Activated T-helper 1 cell treated with anti-CD3 and anti-CD28 coated beads, Interleukin-12 subunit alpha, Interleukin-12 subunit beta, Interleukin-2, Interleukin-4 antibody, amounts not matched to agents 30 ng/mL and 10 ng/mL and 1 ng/mL, durations not matched to agents 14 hours and 24 hours and 36 hours (primary cell): ENCODE data around the gene RWDD4. TPM values are rescaled to one million over a fixed set of nuclear protein-coding genes. Genes with fewer than 3 reads are reported as not detected.
A peak's percentile ranks its signal among the peaks of the same experiment; 100 is the strongest.

Source experiments
- DNase-seq: peaks from one replicate; pipeline ENCODE4 v3.0.0; 2021; ENCODE audit warnings: low spot score
- H3K27ac Mint-ChIP-seq: one replicate; pipeline ENCODE4 v1.8.0; 2021; ENCODE audit warnings: mild to moderate bottlenecking, mixed read lengths
- H3K27me3 Mint-ChIP-seq: one replicate; pipeline ENCODE4 v1.8.0; 2022; ENCODE audit warnings: mild to moderate bottlenecking, moderate library complexity, mixed read lengths; ENCODE audit not compliant: insufficient read depth
- H3K36me3 Mint-ChIP-seq: one replicate; pipeline ENCODE4 v1.8.0; 2021; ENCODE audit warnings: low read depth, mixed read lengths
- H3K4me1 Mint-ChIP-seq: one replicate; pipeline ENCODE4 v1.8.0; 2021; ENCODE audit warnings: low read depth, mixed read lengths
- H3K4me3 Mint-ChIP-seq: one replicate; pipeline ENCODE4 v1.8.0; 2021; ENCODE audit warnings: mild to moderate bottlenecking, moderate library complexity, mixed read lengths
- H3K9me3 Mint-ChIP-seq: one replicate; pipeline ENCODE4 v1.8.0; 2021; ENCODE audit warnings: mixed read lengths
- intact Hi-C: fragments of 100-400 bp; cut with micrococcal nuclease; formaldehyde crosslinking; loops from one replicate; pipeline ENCODE4 v1.15.1; 2024
- total RNA-seq: library from RNA; stranded (reverse); gene quantifications from 2 replicates; pipeline ENCODE4 v1.2.3, GENCODE V29; 2022

The RWDD4 gene
- total RNA-seq, 1 donor from 2014 or later: 24.2 TPM

DNA sequence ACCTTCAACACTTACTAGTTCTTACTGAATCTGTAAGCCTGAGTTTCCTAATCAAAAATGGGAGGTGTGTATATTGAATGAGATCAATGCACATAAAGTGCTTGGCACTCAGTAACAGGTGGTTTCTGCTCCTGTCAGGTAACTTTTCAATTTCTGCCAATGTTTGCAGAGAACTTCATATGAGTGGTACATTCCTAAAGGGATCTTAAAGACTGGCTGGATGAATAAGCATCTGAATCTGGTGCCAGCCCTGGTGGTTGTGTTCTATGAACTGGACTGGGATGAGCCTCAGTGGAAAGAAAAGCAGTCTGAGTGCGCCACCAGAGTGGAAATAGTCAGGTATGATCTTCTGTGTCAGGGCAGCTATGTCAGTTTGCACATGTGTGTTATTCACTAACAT, 7.1 kb upstream of the RWDD4 start:
- Mint-ChIP-seq H3K9me3 (no peaks in the 10 kb centered on the region), H3K4me1 (no peaks in the 10 kb centered on the region), H3K36me3 (peaks cover 33% of the 10 kb centered on the region), H3K4me3 (no peak overlapping the region), H3K27me3 (peaks cover 2% of the 10 kb centered on the region), H3K27ac (no peak overlapping the region)
- no peak for DNase-seq
- intact Hi-C loops: no loop called here

DNA sequence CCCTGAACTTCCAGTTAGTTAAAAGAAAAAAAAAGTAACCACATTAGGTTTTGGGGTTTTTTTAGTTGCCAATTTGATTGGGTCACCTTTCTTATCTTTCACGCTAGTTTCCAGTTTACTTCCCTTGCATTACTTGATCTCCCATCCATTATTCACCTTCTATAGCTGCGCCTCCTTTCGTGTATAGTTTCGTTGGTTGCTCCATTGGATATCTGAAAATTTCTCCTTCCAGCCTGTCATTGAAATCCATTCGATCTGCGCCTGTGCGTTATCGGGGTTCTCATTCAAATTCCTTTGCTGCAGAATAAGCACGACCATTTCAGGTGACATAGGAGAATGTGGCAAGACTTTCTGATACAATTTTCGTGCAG, 872 bp upstream of the RWDD4 start:
- Mint-ChIP-seq H3K9me3 (no peaks in the 10 kb centered on the region), H3K4me1 (peaks cover 32% of the 10 kb centered on the region), H3K36me3 (peaks cover 14% of the 10 kb centered on the region), H3K27me3 (no peaks in the 10 kb centered on the region), H3K4me3 (peak overlapping the region; percentile 100), H3K27ac (peak overlapping the region; percentile 92)
- intact Hi-C loops: loop anchor here (1.0 to 10.0 kb wide), 12 partner anchors 23 to 1167 kb away; partner anchors contain the start of genes CASP3, CDKN2AIP, CENPU and DCTD
- no peak for DNase-seq

DNA sequence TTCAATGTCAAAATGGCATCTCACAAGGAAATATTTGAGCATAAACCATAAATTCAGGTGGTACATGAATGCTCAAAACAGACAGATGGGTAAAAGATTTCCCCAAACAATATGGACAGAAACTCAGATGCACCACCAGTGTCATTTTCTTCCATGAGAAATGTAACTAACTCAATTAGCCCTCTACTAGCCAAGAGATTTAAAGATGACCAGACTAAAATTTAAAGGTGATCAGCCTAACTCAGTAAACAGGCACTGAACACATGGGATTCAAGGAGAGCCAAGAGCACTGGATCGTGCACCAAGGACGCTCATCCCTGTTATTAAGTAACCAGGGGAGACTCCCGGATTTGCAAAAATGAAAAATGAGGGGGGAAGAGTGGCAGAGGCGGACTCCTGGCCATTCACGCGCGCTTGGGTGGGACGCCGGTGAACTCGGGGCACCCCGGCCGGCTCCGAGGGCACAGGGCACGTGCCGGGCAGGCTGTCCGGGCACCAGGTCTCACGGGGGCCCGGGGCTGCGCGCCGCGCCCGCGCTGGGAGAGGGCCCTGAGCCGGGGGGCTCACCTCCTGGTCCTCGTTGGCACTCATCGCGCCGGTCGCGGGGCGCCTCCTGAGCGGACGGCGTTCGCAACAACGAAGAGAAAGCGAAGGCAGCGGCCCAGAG, 490 bp downstream of the RWDD4 start:
- H3K4me1 Mint-ChIP-seq: peaks cover 32% of the 10 kb centered on the region
- no peaks in the 10 kb centered on the region for H3K9me3 Mint-ChIP-seq
- intact Hi-C loops: loop anchor here (1.0 to 10.0 kb wide), 12 partner anchors 21 to 1168 kb away; partner anchors contain the start of genes CASP3, CDKN2AIP, CENPU and DCTD
- peak overlapping the region; percentile 100 for H3K4me3 Mint-ChIP-seq
- H3K27me3 Mint-ChIP-seq: no peaks in the 10 kb centered on the region
- H3K27ac Mint-ChIP-seq: peak overlapping the region; percentile 96
- peak; percentile 5 for DNase-seq
- H3K36me3 Mint-ChIP-seq: peaks cover 15% of the 10 kb centered on the region

DNA sequence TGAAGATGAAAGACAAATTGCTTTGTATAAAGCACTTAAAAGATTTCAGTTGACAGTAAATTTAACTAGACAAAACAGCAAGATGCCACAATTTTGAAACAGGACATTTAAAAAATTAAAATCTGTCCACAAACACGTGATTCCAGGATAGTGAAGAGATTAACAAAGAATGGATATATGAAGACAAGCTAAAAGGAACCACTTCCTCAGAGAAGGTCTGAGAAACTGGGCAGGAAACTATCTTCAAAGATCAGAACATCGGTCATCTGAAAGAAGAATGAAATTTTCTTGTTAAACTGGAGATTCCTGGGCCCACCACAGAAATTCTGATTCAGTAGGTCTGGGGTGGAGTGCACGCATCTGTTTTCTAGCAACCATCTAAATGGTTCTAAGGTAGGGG, 1.4 kb downstream of the RWDD4 start:
- intact Hi-C loops: loop anchor here (5.0 to 10.0 kb wide), 5 partner anchors 183 to 990 kb away; partner anchors contain the start of genes CASP3, DCTD and PRIMPOL
- peak overlapping the region; percentile 96 for H3K27ac Mint-ChIP-seq
- no peaks in the 10 kb centered on the region for H3K27me3 Mint-ChIP-seq
- peaks cover 32% of the 10 kb centered on the region for H3K4me1 Mint-ChIP-seq
- no peaks in the 10 kb centered on the region for H3K9me3 Mint-ChIP-seq
- DNase-seq: no peak
- H3K4me3 Mint-ChIP-seq: peak overlapping the region; percentile 100
- peaks cover 23% of the 10 kb centered on the region for H3K36me3 Mint-ChIP-seq

DNA sequence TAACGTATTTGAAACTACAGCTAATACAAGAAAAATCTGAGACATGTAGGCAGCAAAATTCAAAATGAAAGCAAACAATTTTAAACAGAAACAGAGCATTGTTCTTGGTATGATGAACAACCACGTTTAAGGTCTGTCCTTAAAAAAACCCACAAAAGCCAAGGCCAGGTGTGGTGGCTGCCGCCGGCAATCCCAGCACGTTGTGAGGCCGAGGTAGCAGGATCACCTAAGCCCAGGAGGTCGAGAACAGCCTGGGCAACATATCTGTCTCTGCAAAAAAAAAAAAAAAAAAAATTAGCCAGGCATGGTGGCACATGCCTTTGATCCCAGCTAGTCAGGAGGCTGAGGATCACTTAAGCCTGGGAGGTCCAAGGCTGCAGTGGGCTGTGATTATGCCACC, 13.7 kb downstream of the RWDD4 start:
- no peak overlapping the region for H3K27ac Mint-ChIP-seq

DNA sequence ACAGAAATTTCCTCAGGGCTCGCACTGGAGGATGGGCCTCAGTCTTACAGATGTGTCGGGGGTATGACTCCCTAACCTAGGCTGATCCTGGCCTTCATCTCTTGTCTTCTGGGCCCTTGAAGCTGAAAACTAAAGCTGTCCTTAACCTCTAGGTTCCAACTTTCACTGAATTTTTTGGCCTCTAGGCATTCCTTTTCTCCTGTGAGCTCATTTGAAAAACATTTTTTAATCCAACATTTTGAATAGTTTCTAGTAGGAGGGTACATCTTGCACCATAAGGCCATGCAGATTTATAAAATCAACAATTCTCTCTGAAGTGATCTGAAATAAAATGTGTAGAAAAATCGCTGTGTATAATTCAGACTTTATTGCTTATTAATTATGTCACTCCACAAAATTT, 19.7 kb downstream of the RWDD4 start:
- Mint-ChIP-seq H3K4me1 (peaks cover 10% of the 10 kb centered on the region), H3K27me3 (peaks cover 1% of the 10 kb centered on the region), H3K36me3 (peaks cover 15% of the 10 kb centered on the region), H3K27ac (no peak overlapping the region), H3K9me3 (no peaks in the 10 kb centered on the region), H3K4me3 (no peak overlapping the region)
- intact Hi-C loops: loop anchor here (5.0 kb wide), 1 partner anchor 132 kb away; the partner anchor contains the start of gene ING2
- DNase-seq: no peak

More for the DNA sequence above, 13.7 kb downstream of the RWDD4 start:
- Mint-ChIP-seq H3K4me3 (no peak overlapping the region), H3K9me3 (no peaks in the 10 kb centered on the region), H3K4me1 (no peaks in the 10 kb centered on the region), H3K27me3 (no peaks in the 10 kb centered on the region), H3K36me3 (peaks cover 27% of the 10 kb centered on the region)
- intact Hi-C loops: no loop called here
- DNase-seq: no peak

DNA sequence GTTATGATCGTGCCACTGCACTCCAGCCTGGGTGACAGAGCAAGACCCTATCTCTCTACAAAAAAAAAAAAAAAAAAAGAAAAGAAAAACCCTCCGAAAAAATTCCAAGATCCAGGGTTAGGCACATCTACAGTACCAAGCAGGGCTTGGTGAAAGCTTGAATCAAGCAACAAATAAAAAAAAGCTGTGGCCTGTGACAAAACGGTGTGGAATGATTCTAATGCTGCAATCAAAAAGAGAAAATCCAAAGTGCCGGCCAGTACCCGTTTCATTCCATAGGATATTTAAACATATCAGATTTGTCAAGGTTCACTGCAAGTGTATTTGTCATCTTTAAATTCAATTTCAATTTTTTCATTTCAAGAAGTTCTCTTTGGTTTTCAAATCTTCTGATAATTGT, 20.5 kb downstream of the RWDD4 start:
- no peak overlapping the region for H3K27ac Mint-ChIP-seq
- no peaks in the 10 kb centered on the region for H3K9me3 Mint-ChIP-seq
- no peak overlapping the region for H3K4me3 Mint-ChIP-seq
- H3K4me1 Mint-ChIP-seq: peaks cover 18% of the 10 kb centered on the region
- peaks cover 10% of the 10 kb centered on the region for H3K36me3 Mint-ChIP-seq
- H3K27me3 Mint-ChIP-seq: peaks cover 1% of the 10 kb centered on the region
- no peak for DNase-seq
- intact Hi-C loops: loop anchor here (5.0 kb wide), 1 partner anchor 131 kb away; the partner anchor contains the start of gene ING2

DNA sequence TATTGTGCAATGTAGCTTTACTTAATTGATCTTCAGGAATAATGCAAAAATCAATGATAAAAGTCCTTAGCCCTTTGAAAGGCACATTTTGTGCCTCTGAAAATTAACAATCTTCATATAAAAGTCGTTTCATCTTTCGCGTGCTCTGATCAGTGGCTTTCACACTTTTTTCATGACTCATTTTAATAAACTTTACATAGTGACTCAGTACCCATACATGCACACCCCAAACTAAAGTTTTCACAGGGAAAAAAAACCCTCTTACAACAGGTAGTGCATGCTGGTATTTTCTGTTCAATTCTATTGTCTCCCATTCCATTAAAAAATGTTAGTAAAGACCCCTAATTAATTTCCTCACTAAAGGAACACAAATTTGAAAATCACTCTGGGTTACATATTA, 21.5 kb downstream of the RWDD4 start:
- no peaks in the 10 kb centered on the region for H3K9me3 Mint-ChIP-seq
- H3K27ac Mint-ChIP-seq: no peak overlapping the region
- peaks cover 9% of the 10 kb centered on the region for H3K36me3 Mint-ChIP-seq
- intact Hi-C loops: loop anchor here (1.0 to 5.0 kb wide), 2 partner anchors 22 to 130 kb away; partner anchors contain the start of genes ING2, RWDD4 and TRAPPC11
- no peak for DNase-seq
- no peak overlapping the region for H3K4me3 Mint-ChIP-seq
- peaks cover 20% of the 10 kb centered on the region for H3K4me1 Mint-ChIP-seq
- H3K27me3 Mint-ChIP-seq: peaks cover 1% of the 10 kb centered on the region

DNA sequence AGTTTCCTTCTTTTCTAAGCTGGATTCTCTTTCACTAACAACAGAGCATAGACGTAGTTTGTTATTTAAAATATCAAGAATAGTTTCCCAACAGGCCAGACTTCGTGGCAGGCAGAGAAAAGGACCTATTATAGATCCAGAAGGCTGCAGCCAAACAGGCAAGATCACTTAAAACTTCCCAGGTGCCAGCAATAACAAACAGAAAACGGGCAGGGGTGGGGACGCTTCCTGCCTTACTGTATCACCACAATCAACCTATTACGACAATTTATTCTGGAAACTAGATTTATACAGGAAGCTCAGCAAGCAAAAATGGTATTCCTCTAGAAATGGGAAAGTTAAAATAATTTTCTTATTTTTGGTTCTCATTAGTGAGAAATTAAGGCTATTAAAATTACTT, 22.1 kb downstream of the RWDD4 start:
- Mint-ChIP-seq H3K4me1 (peaks cover 20% of the 10 kb centered on the region), H3K27ac (no peak overlapping the region), H3K27me3 (peaks cover 1% of the 10 kb centered on the region), H3K36me3 (peaks cover 7% of the 10 kb centered on the region), H3K9me3 (no peaks in the 10 kb centered on the region), H3K4me3 (no peak overlapping the region)
- intact Hi-C loops: loop anchor here (1.0 to 5.0 kb wide), 2 partner anchors 22 to 130 kb away; partner anchors contain the start of genes ING2, RWDD4 and TRAPPC11
- no peak for DNase-seq

DNA sequence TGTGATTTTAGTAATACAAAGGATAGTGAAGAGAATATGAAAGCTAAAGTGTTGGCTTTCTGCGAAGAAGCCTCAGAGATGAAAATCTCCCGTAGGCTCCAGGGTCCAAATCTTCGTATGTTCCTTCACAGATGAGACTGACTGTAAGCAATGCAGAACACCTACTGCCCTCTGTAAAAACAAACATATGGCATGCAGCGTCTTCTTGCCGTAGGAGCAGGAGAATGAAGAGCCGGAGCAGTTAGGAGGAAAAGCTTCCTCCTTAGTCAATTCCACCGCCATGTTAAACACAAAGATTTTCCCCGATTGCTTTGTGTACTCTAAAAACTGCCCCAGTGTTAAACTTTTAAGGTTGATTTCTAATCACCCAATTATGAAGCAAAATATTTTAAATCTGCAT, 22.5 kb downstream of the RWDD4 start:
- H3K9me3 Mint-ChIP-seq: no peaks in the 10 kb centered on the region
- H3K27me3 Mint-ChIP-seq: peaks cover 1% of the 10 kb centered on the region
- peaks cover 20% of the 10 kb centered on the region for H3K4me1 Mint-ChIP-seq
- no peak overlapping the region for H3K4me3 Mint-ChIP-seq
- DNase-seq: no peak
- H3K36me3 Mint-ChIP-seq: peaks cover 5% of the 10 kb centered on the region
- intact Hi-C loops: loop anchor here (5.0 kb wide), 1 partner anchor 129 kb away; the partner anchor contains the start of gene ING2
- no peak overlapping the region for H3K27ac Mint-ChIP-seq

DNA sequence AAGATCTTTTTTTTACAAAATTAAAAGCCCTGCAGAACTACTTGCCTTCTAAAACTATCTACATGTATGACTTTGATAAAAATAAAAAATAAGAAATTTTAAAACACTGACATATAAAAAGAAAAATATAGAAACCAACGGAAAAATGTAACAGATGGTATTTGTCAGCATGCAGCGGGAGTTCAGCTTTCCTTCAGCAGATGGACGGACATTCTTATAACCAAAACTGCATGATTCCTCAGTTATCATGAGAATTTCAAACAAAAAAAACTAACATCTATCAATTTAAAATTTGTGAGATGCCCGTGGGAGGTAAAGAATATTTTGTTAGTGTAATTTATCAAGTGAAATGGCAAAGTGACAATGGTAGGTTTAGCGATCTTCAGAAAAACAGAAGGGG, 23.2 kb downstream of the RWDD4 start:
- Mint-ChIP-seq H3K27me3 (peaks cover 1% of the 10 kb centered on the region), H3K4me3 (no peak overlapping the region), H3K27ac (no peak overlapping the region), H3K36me3 (peaks cover 1% of the 10 kb centered on the region), H3K4me1 (peaks cover 20% of the 10 kb centered on the region), H3K9me3 (no peaks in the 10 kb centered on the region)
- no peak for DNase-seq
- intact Hi-C loops: loop anchor here (5.0 kb wide), 1 partner anchor 128 kb away; the partner anchor contains the start of gene ING2

DNA sequence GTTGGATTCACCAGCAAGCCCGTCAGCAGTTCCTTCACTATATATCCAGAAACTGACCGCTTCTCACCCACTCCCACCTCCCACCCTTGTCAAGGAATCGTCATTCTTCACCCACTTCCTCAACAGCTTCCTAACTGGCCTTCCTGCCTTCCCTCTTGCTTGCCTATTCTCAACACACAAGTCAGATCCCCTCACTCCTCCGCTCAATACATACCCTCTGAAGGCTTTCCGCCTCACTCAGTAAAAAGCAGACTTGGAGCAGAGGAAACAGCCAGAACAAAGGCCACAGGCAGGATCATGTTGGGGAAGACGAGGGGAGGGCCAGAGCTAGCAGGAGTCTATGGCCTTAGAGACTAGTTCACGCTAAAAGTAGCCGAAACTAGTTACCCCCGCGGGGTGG, 23.7 kb downstream of the RWDD4 start:
- no peak for DNase-seq
- peaks cover 1% of the 10 kb centered on the region for H3K36me3 Mint-ChIP-seq
- intact Hi-C loops: loop anchor here (5.0 kb wide), 1 partner anchor 128 kb away; the partner anchor contains the start of gene ING2
- peaks cover 1% of the 10 kb centered on the region for H3K27me3 Mint-ChIP-seq
- H3K4me3 Mint-ChIP-seq: no peak overlapping the region
- no peak overlapping the region for H3K27ac Mint-ChIP-seq
- peaks cover 20% of the 10 kb centered on the region for H3K4me1 Mint-ChIP-seq
- no peaks in the 10 kb centered on the region for H3K9me3 Mint-ChIP-seq
